GM23338 (cell line): ENCODE data around the gene CRYBG1. TPM values are rescaled to one million over a fixed set of nuclear protein-coding genes. Genes with fewer than 3 reads are reported as not detected.

Source experiments
- ATAC-seq: fragments of 200-7000 bp; cut with Tn5 transposase; 3 replicates; pipeline ENCODE4 v1.9.1; 2020
- DNase-seq: peaks from one replicate; pipeline ENCODE4 v3.0.0-alpha.2; 2015; ENCODE audit warnings: low spot score
- H2AFZ ChIP-seq: fragments of 200-600 bp; sonication (generic); 2 replicates; pipeline ENCODE4 v1.8.0; 2016; ENCODE audit warnings: antibody characterized with exemption, mild to moderate bottlenecking, moderate library complexity
- H3F3A ChIP-seq: fragments of 200-600 bp; sonication (generic); replicated peaks from 2 replicates; pipeline ENCODE4 v1.8.0; 2017; ENCODE audit warnings: antibody characterized with exemption, mixed run types, low read depth
- H3K27ac ChIP-seq: fragments of 200-600 bp; sonication (generic); 2 replicates; pipeline ENCODE4 v1.6.1; 2016; ENCODE audit warnings: low read depth
- H3K27me3 ChIP-seq: fragments of 200-600 bp; sonication (generic); 2 replicates; pipeline ENCODE4 v1.8.0; 2016; ENCODE audit warnings: mild to moderate bottlenecking, mixed run types, moderate library complexity; ENCODE audit not compliant: insufficient read depth
- H3K36me3 ChIP-seq: fragments of 200-600 bp; sonication (generic); 2 replicates; pipeline ENCODE4 v1.8.0; 2016; ENCODE audit warnings: mild to moderate bottlenecking; ENCODE audit not compliant: insufficient read depth
- H3K4me1 ChIP-seq: fragments of 200-600 bp; sonication (generic); 2 replicates; pipeline ENCODE4 v1.8.0; 2016; ENCODE audit warnings: mild to moderate bottlenecking, moderate library complexity; ENCODE audit not compliant: insufficient read depth
- H3K4me2 ChIP-seq: fragments of 200-600 bp; sonication (generic); 2 replicates; pipeline ENCODE4 v1.7.1; 2017; ENCODE audit warnings: mixed run types
- H3K4me3 ChIP-seq: fragments of 200-600 bp; sonication (generic); 2 replicates; pipeline ENCODE4 v1.6.1; 2016; ENCODE audit warnings: mixed run types
- H3K79me2 ChIP-seq: fragments of 200-600 bp; sonication (generic); replicated peaks from 2 replicates; pipeline ENCODE4 v1.8.0; 2017; ENCODE audit warnings: mild to moderate bottlenecking; ENCODE audit not compliant: insufficient read depth
- H3K9me2 ChIP-seq: fragments of 200-600 bp; sonication (generic); 2 replicates; pipeline ENCODE4 v1.8.0; 2017; ENCODE audit not compliant: insufficient read depth
- H4K20me1 ChIP-seq: fragments of 200-600 bp; sonication (generic); replicated peaks from 2 replicates; pipeline ENCODE4 v1.8.0; 2017; ENCODE audit warnings: mild to moderate bottlenecking; ENCODE audit not compliant: insufficient read depth
- H3K27ac Mint-ChIP-seq: 2 replicates; pipeline ENCODE4 v1.8.0; 2020; ENCODE audit warnings: inconsistent platforms, mild to moderate bottlenecking, moderate library complexity, mixed read lengths
- H3K27me3 Mint-ChIP-seq: 3 replicates; pipeline ENCODE4 v1.8.0; 2022; ENCODE audit warnings: low read depth, mild to moderate bottlenecking, moderate library complexity, mixed read lengths, inconsistent platforms; ENCODE audit not compliant: insufficient read depth, poor library complexity
- H3K36me3 Mint-ChIP-seq: 3 replicates; pipeline ENCODE4 v1.8.0; 2021; ENCODE audit warnings: low read depth, mild to moderate bottlenecking, inconsistent platforms, moderate library complexity, mixed read lengths
- H3K4me1 Mint-ChIP-seq: 3 replicates; pipeline ENCODE4 v1.8.0; 2020; ENCODE audit warnings: mild to moderate bottlenecking, inconsistent platforms, mixed read lengths
- H3K4me3 Mint-ChIP-seq: 3 replicates; pipeline ENCODE4 v1.8.0; 2021; ENCODE audit warnings: moderate library complexity, mild to moderate bottlenecking, inconsistent platforms, mixed read lengths
- H3K9me3 Mint-ChIP-seq: 3 replicates; pipeline ENCODE4 v1.8.0; 2020; ENCODE audit warnings: moderate library complexity, mild to moderate bottlenecking, inconsistent platforms, mixed read lengths
- CREB1 ChIP-seq: fragments of 250-450 bp; sonication (Bioruptor Pico); IDR thresholded peaks from 2 replicates; pipeline ENCODE4 v1.5.0; 2020; ENCODE audit warnings: low read depth, mild to moderate bottlenecking, moderate library complexity
- EZH2 ChIP-seq: fragments of 200-600 bp; sonication (generic); IDR thresholded peaks from one replicate; pipeline ENCODE4 v1.8.0; 2017; ENCODE audit warnings: antibody characterized with exemption, mild to moderate bottlenecking, low read depth; ENCODE audit not compliant: unreplicated experiment
- EZH2phosphoT487 ChIP-seq: fragments of 200-600 bp; sonication (generic); IDR thresholded peaks from one replicate; pipeline ENCODE4 v1.8.1; 2018; ENCODE audit warnings: antibody characterized with exemption; ENCODE audit not compliant: unreplicated experiment
- JUNB ChIP-seq: IDR thresholded peaks from one replicate; pipeline ENCODE4 v1.6.1; 2016; ENCODE audit warnings: antibody characterized with exemption; ENCODE audit not compliant: unreplicated experiment
- NANOG ChIP-seq: IDR thresholded peaks from 2 replicates; pipeline ENCODE4 v1.6.1; 2016; ENCODE audit warnings: antibody characterized with exemption, borderline replicate concordance
- POLR2AphosphoS5 ChIP-seq: IDR thresholded peaks from 2 replicates; pipeline ENCODE4 v1.6.1; 2016; ENCODE audit warnings: antibody characterized with exemption, low read depth
- STAT1 ChIP-seq: IDR thresholded peaks from one replicate; pipeline ENCODE4 v1.6.1; 2016; ENCODE audit warnings: antibody characterized with exemption; ENCODE audit not compliant: unreplicated experiment
- ZNF114 ChIP-seq: fragments of 250-450 bp; sonication (Bioruptor Pico); IDR thresholded peaks from 2 replicates; pipeline ENCODE4 v1.5.0; 2020; ENCODE audit warnings: mild to moderate bottlenecking, moderate library complexity
- ZNF331 ChIP-seq: fragments of 250-450 bp; sonication (Bioruptor Pico); IDR thresholded peaks from 2 replicates; pipeline ENCODE4 v1.5.0; 2020; ENCODE audit warnings: low read depth, mild to moderate bottlenecking, moderate library complexity
- polyA plus RNA-seq: library from polyadenylated mRNA; unstranded; fragments of >200 nt; fragmentation: Nextera tagmentation; extraction: Ambion mirVana; gene quantifications from 2 replicates; pipeline ENCODE4 v1.2.1, GENCODE V29; 2016
- total RNA-seq: library from RNA; depleted of rRNA; stranded (reverse); fragments of >200 nt; shearing (Covaris generic); gene quantifications from 2 replicates; pipeline ENCODE4 v1.2.3, GENCODE V29; 2014
- TF ChIP-seq, protein P1 (sequence below): IDR thresholded peaks from one replicate; pipeline ENCODE4 v1.6.1; 2018; ENCODE audit warnings: antibody characterized with exemption; ENCODE audit not compliant: unreplicated experiment
- TF ChIP-seq, protein P2 (sequence below): IDR thresholded peaks from 2 replicates; pipeline ENCODE4 v1.6.1; 2016; ENCODE audit warnings: antibody characterized with exemption
- TF ChIP-seq, protein P3 (sequence below): fragments of 250-450 bp; sonication (Bioruptor Pico); IDR thresholded peaks from 2 replicates; pipeline ENCODE4 v1.5.0; 2020; ENCODE audit warnings: mild to moderate bottlenecking, moderate library complexity
- TF ChIP-seq, protein P4 (sequence below), 2 experiments: fragments of 200-600 bp in 1 of 2; sonication (generic) in 1 of 2; conservative IDR thresholded peaks; 2 replicates each; pipeline versions ENCODE4 v1.5.1 to v1.6.1; 2016 to 2017; ENCODE audit warnings: antibody characterized with exemption in 2 of 2, low read depth in 2 of 2, mild to moderate bottlenecking in 2 of 2, moderate library complexity in 1 of 2

The CRYBG1 gene
- total and polyA plus RNA-seq, 2 experiments from 2014 or later: 3.7 to 17.2 TPM

DNA sequence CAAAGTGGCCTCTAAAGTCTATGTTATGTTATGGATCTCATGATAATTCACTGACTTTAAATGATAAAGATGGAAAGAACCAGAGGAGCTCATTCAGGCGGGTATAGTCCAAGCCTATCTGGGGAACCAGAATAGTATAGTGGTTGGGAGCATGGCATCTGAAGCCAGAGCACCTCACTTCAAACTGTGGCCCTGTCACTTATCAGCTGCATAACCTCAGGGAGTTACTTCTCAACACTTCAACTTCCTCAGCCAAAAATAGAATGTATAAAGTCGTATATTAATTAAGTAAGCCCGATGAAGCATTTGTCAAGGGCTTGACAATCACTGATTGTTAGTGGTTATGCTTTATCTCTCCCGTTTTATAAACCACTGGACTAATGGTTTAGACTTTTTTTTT lies 156.1 kb downstream of the CRYBG1 start:
- no peak for DNase-seq
- Histone ChIP-seq H2AFZ (no peak overlapping the region), H3K9me2 (no peaks in the 10 kb centered on the region), H3K4me3 (no peak overlapping the region), H3K79me2 (no peaks in the 10 kb centered on the region), H3K27ac (no peak overlapping the region), H3K4me1 (peaks cover 20% of the 10 kb centered on the region), H3K4me2 (no peak overlapping the region), H4K20me1 (no peaks in the 10 kb centered on the region), H3K36me3 (no peaks in the 10 kb centered on the region), H3F3A (0 out of 2 replicates have a peak, but pooled peaks cover under 1% of the 10 kb centered on the region), H3K27me3 (peaks cover 32% of the 10 kb centered on the region)
- Mint-ChIP-seq H3K4me1 (peaks cover 16% of the 10 kb centered on the region), H3K27me3 (peaks cover 26% of the 10 kb centered on the region), H3K36me3 (no peaks in the 10 kb centered on the region), H3K27ac (no peak overlapping the region), H3K9me3 (no peaks in the 10 kb centered on the region), H3K4me3 (no peak overlapping the region)
- ATAC-seq: no peak
- TF ChIP-seq ZNF331 (no peak), ZNF114 (no peak), STAT1 (no peak), POLR2AphosphoS5 (no peak), EZH2phosphoT487 (no peak), CREB1 (CRISPR knock-in tag) (no peak), EZH2 (no peak), JUNB (no peak), NANOG (no peak)
- TF ChIP-seq, protein P1, sequence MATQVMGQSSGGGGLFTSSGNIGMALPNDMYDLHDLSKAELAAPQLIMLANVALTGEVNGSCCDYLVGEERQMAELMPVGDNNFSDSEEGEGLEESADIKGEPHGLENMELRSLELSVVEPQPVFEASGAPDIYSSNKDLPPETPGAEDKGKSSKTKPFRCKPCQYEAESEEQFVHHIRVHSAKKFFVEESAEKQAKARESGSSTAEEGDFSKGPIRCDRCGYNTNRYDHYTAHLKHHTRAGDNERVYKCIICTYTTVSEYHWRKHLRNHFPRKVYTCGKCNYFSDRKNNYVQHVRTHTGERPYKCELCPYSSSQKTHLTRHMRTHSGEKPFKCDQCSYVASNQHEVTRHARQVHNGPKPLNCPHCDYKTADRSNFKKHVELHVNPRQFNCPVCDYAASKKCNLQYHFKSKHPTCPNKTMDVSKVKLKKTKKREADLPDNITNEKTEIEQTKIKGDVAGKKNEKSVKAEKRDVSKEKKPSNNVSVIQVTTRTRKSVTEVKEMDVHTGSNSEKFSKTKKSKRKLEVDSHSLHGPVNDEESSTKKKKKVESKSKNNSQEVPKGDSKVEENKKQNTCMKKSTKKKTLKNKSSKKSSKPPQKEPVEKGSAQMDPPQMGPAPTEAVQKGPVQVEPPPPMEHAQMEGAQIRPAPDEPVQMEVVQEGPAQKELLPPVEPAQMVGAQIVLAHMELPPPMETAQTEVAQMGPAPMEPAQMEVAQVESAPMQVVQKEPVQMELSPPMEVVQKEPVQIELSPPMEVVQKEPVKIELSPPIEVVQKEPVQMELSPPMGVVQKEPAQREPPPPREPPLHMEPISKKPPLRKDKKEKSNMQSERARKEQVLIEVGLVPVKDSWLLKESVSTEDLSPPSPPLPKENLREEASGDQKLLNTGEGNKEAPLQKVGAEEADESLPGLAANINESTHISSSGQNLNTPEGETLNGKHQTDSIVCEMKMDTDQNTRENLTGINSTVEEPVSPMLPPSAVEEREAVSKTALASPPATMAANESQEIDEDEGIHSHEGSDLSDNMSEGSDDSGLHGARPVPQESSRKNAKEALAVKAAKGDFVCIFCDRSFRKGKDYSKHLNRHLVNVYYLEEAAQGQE: no peak
- TF ChIP-seq, protein P2, sequence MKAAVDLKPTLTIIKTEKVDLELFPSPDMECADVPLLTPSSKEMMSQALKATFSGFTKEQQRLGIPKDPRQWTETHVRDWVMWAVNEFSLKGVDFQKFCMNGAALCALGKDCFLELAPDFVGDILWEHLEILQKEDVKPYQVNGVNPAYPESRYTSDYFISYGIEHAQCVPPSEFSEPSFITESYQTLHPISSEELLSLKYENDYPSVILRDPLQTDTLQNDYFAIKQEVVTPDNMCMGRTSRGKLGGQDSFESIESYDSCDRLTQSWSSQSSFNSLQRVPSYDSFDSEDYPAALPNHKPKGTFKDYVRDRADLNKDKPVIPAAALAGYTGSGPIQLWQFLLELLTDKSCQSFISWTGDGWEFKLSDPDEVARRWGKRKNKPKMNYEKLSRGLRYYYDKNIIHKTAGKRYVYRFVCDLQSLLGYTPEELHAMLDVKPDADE: no peak
- TF ChIP-seq, protein P3, sequence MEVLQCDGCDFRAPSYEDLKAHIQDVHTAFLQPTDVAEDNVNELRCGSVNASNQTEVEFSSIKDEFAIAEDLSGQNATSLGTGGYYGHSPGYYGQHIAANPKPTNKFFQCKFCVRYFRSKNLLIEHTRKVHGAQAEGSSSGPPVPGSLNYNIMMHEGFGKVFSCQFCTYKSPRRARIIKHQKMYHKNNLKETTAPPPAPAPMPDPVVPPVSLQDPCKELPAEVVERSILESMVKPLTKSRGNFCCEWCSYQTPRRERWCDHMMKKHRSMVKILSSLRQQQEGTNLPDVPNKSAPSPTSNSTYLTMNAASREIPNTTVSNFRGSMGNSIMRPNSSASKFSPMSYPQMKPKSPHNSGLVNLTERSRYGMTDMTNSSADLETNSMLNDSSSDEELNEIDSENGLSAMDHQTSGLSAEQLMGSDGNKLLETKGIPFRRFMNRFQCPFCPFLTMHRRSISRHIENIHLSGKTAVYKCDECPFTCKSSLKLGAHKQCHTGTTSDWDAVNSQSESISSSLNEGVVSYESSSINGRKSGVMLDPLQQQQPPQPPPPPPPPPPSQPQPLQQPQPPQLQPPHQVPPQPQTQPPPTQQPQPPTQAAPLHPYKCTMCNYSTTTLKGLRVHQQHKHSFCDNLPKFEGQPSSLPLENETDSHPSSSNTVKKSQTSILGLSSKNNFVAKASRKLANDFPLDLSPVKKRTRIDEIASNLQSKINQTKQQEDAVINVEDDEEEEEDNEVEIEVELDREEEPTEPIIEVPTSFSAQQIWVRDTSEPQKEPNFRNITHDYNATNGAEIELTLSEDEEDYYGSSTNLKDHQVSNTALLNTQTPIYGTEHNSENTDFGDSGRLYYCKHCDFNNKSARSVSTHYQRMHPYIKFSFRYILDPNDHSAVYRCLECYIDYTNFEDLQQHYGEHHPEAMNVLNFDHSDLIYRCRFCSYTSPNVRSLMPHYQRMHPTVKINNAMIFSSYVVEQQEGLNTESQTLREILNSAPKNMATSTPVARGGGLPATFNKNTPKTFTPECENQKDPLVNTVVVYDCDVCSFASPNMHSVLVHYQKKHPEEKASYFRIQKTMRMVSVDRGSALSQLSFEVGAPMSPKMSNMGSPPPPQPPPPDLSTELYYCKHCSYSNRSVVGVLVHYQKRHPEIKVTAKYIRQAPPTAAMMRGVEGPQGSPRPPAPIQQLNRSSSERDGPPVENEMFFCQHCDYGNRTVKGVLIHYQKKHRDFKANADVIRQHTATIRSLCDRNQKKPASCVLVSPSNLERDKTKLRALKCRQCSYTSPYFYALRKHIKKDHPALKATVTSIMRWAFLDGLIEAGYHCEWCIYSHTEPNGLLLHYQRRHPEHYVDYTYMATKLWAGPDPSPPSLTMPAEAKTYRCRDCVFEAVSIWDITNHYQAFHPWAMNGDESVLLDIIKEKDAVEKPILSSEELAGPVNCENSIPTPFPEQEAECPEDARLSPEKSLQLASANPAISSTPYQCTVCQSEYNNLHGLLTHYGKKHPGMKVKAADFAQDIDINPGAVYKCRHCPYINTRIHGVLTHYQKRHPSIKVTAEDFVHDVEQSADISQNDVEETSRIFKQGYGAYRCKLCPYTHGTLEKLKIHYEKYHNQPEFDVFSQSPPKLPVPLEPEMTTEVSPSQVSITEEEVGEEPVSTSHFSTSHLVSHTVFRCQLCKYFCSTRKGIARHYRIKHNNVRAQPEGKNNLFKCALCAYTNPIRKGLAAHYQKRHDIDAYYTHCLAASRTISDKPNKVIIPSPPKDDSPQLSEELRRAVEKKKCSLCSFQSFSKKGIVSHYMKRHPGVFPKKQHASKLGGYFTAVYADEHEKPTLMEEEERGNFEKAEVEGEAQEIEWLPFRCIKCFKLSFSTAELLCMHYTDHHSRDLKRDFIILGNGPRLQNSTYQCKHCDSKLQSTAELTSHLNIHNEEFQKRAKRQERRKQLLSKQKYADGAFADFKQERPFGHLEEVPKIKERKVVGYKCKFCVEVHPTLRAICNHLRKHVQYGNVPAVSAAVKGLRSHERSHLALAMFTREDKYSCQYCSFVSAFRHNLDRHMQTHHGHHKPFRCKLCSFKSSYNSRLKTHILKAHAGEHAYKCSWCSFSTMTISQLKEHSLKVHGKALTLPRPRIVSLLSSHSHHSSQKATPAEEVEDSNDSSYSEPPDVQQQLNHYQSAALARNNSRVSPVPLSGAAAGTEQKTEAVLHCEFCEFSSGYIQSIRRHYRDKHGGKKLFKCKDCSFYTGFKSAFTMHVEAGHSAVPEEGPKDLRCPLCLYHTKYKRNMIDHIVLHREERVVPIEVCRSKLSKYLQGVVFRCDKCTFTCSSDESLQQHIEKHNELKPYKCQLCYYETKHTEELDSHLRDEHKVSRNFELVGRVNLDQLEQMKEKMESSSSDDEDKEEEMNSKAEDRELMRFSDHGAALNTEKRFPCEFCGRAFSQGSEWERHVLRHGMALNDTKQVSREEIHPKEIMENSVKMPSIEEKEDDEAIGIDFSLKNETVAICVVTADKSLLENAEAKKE (CRISPR knock-in tag): no peak
- TF ChIP-seq, protein P4, sequence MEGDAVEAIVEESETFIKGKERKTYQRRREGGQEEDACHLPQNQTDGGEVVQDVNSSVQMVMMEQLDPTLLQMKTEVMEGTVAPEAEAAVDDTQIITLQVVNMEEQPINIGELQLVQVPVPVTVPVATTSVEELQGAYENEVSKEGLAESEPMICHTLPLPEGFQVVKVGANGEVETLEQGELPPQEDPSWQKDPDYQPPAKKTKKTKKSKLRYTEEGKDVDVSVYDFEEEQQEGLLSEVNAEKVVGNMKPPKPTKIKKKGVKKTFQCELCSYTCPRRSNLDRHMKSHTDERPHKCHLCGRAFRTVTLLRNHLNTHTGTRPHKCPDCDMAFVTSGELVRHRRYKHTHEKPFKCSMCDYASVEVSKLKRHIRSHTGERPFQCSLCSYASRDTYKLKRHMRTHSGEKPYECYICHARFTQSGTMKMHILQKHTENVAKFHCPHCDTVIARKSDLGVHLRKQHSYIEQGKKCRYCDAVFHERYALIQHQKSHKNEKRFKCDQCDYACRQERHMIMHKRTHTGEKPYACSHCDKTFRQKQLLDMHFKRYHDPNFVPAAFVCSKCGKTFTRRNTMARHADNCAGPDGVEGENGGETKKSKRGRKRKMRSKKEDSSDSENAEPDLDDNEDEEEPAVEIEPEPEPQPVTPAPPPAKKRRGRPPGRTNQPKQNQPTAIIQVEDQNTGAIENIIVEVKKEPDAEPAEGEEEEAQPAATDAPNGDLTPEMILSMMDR (conservative IDR thresholded peaks at IDR 0.05; ENCODE audit: low read depth in 2 of 2): no peak
